Nephron (organoid): ENCODE data around the gene MYO1C.

Source experiments
- H3K27ac Mint-ChIP-seq, 3 experiments: 2 replicates each; pipeline ENCODE4 v1.8.0; 2020; ENCODE audit warnings: mixed read lengths in 3 of 3, mild to moderate bottlenecking in 2 of 3, moderate library complexity in 1 of 3
- H3K27me3 Mint-ChIP-seq: 2 replicates; pipeline ENCODE4 v1.8.0; 2021; ENCODE audit warnings: low read depth, mild to moderate bottlenecking, moderate library complexity, mixed read lengths
- H3K36me3 Mint-ChIP-seq: 2 replicates; pipeline ENCODE4 v1.8.0; 2020; ENCODE audit warnings: low read depth, mixed read lengths
- H3K4me1 Mint-ChIP-seq: 2 replicates; pipeline ENCODE4 v1.8.0; 2020; ENCODE audit warnings: mixed read lengths
- H3K4me3 Mint-ChIP-seq, 3 experiments: 2 replicates each; pipeline ENCODE4 v1.8.0; 2020; ENCODE audit warnings: mild to moderate bottlenecking in 3 of 3, mixed read lengths in 3 of 3, moderate library complexity in 2 of 3
- H3K9me3 Mint-ChIP-seq: 2 replicates; pipeline ENCODE4 v1.8.0; 2020; ENCODE audit warnings: mixed read lengths
- TF ChIP-seq, protein P1 (sequence below), 3 experiments: fragments of 200-600 bp; sonication (generic); IDR thresholded peaks; one replicate each; pipeline ENCODE4 v1.5.0; 2021; ENCODE audit warnings: antibody characterized with exemption in 3 of 3; ENCODE audit not compliant: unreplicated experiment in 3 of 3

Gene MYO1C

DNA sequence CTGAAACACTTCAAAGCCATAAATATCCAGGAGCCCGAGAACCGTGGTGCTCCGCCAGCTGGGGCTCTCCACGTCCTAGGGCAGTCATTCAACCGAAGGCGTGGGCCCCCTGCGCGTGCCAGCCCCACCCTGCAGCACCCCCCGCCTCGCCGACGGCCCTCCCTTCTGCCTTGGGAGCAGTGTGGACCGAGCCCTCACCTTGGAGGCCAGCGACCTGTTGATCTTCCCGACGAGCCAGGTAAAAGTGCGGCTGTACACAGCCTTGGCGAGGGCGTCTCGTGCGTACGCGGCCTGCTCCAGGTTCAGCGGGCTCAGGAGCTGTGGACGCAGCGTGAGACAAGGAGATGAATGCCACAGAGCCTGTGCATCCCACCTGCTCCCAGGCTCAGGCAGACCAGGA is 14.1 kb downstream of the MYO1C start:
- TF ChIP-seq, protein P1, sequence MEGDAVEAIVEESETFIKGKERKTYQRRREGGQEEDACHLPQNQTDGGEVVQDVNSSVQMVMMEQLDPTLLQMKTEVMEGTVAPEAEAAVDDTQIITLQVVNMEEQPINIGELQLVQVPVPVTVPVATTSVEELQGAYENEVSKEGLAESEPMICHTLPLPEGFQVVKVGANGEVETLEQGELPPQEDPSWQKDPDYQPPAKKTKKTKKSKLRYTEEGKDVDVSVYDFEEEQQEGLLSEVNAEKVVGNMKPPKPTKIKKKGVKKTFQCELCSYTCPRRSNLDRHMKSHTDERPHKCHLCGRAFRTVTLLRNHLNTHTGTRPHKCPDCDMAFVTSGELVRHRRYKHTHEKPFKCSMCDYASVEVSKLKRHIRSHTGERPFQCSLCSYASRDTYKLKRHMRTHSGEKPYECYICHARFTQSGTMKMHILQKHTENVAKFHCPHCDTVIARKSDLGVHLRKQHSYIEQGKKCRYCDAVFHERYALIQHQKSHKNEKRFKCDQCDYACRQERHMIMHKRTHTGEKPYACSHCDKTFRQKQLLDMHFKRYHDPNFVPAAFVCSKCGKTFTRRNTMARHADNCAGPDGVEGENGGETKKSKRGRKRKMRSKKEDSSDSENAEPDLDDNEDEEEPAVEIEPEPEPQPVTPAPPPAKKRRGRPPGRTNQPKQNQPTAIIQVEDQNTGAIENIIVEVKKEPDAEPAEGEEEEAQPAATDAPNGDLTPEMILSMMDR (IDR thresholded peaks at IDR 0.05; ENCODE audit: unreplicated experiment in 3 of 3): no peak
- H3K27ac Mint-ChIP-seq: no peak overlapping the region
- H3K9me3 Mint-ChIP-seq: no peaks in the 10 kb centered on the region

DNA sequence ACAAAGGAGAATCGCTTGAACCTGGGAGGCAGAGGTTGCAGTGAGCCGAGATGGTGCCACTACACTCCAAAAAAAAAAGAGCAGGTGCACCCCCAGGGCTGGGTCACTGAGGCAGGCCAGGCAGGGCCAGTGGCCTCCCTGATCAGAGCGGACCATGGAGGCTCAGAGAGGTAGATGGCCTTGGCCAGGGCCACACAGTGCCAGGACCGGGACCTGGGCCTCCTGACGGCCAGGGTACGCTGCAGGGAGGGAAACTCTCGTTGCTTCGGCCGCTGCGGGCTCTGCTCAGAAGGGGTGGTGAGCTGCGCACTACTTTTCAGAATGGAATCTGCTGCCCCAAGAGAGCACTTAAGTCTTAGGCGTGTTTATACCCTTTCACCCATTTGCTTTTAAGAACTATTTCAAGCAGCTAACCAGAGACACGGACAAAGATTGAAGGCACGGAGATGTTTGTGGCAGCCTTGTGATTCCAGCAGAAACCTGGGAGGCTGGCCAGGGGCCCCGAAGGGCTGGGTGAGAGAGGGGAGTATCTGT is 17.1 kb downstream of the MYO1C start:
- no peaks in the 10 kb centered on the region for H3K9me3 Mint-ChIP-seq
- peaks cover 16% of the 10 kb centered on the region for H3K4me1 Mint-ChIP-seq
- H3K4me3 Mint-ChIP-seq: no peak overlapping the region
- H3K36me3 Mint-ChIP-seq: peaks cover 11% of the 10 kb centered on the region
- no peak overlapping the region for H3K27ac Mint-ChIP-seq
- H3K27me3 Mint-ChIP-seq: no peaks in the 10 kb centered on the region
- TF ChIP-seq, protein P1 (IDR thresholded peaks at IDR 0.05; ENCODE audit: unreplicated experiment in 3 of 3): no peak

More for the DNA sequence above, 14.1 kb downstream of the MYO1C start:
- Mint-ChIP-seq H3K36me3 (peaks cover 28% of the 10 kb centered on the region), H3K4me3 (no peak overlapping the region), H3K27me3 (no peaks in the 10 kb centered on the region), H3K4me1 (peaks cover 12% of the 10 kb centered on the region)

DNA sequence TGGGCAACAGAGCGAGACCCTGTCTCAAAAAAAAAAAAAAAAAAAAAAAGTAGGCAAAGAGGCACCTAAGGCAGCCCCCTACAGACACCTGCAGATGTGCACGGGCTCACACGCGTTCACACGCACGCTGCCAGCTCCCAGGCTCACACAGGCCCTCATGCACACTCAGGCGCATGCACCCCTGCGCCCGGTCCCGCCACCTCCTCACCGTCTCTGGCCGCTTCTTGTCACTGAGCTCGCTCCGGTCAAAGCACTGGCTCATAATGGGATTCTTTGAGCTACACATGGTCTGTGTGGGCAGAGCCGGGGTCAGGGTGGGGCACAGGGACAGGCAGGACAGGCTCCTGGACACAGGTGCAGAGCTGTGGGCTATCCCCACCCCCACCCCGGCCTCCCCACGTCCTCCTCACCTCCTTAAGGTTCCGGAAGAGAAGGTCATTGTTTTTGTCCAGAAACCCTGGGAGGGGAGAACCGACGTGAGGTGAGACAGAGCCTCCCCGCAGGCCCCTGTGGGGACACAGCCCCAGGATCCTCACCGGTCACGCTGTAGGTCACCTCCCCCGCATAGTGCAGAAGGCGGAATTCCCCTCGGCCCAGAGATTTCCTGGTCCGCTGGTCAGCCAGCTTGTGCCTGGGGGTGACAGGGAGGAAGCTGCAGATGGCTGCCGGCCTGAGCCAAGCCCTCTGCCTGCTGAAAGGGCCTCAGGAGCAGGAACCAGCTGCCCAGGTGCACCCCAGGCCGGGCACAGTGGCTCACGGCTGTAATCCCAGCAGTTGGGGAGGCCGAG is 17.9 kb downstream of the MYO1C start:
- peaks cover 16% of the 10 kb centered on the region for H3K4me1 Mint-ChIP-seq
- peaks cover 11% of the 10 kb centered on the region for H3K36me3 Mint-ChIP-seq
- H3K27me3 Mint-ChIP-seq: no peaks in the 10 kb centered on the region
- no peaks in the 10 kb centered on the region for H3K9me3 Mint-ChIP-seq
- TF ChIP-seq, protein P1 (IDR thresholded peaks at IDR 0.05; ENCODE audit: unreplicated experiment in 3 of 3): no peak
- no peak overlapping the region for H3K27ac Mint-ChIP-seq
- H3K4me3 Mint-ChIP-seq: no peak overlapping the region

DNA sequence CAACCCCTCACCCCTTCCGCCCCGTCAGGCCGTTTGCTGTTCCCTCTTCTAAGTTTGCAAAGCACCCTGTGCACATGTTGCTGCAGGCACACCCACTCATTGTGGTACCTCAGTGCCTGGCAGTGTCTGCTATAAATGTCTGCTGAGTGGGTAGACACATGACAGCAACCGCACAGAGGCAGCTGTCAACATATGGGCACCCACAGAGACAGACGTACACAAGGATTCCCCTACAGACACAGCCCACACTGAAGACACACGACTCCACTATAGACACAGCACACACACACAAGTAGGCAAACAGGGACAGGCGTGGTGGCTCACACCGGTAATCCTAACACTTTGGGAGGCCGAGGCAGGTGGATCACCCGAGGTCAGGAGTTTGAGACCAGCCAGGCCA is 18.6 kb downstream of the MYO1C start:
- Mint-ChIP-seq H3K4me3 (peak overlapping the region in 1 of 3 experiments; percentile 19), H3K9me3 (no peaks in the 10 kb centered on the region), H3K27ac (peak overlapping the region in 1 of 3 experiments; percentile 52), H3K27me3 (no peaks in the 10 kb centered on the region), H3K4me1 (peaks cover 16% of the 10 kb centered on the region), H3K36me3 (peaks cover 18% of the 10 kb centered on the region)
- TF ChIP-seq, protein P1 (IDR thresholded peaks at IDR 0.05; ENCODE audit: unreplicated experiment in 3 of 3): no peak

DNA sequence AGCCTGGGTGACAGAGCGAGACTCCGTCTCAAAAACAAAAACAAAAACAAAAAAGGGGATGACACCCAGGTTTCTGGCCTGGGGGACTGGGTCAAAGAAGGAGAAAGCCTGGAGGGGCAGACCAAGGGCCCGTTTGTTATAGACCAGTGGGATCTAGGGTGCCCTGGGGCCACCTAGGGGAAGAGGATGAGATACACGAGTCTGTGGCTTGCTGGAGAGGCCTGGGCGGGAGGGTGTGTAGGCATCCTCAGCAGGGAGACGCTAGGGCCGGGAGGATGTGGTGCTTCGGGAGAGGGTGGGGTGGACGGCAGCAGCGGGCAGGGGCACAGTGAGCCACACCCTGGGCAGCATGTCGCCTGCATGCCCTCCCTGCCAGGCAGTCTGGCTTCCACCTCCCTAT is 19.3 kb downstream of the MYO1C start:
- H3K4me3 Mint-ChIP-seq: no peak overlapping the region
- H3K36me3 Mint-ChIP-seq: peaks cover 22% of the 10 kb centered on the region
- H3K9me3 Mint-ChIP-seq: no peaks in the 10 kb centered on the region
- TF ChIP-seq, protein P1 (IDR thresholded peaks at IDR 0.05; ENCODE audit: unreplicated experiment in 3 of 3): no peak
- peaks cover 16% of the 10 kb centered on the region for H3K4me1 Mint-ChIP-seq
- no peak overlapping the region for H3K27ac Mint-ChIP-seq
- no peaks in the 10 kb centered on the region for H3K27me3 Mint-ChIP-seq
